ENCODE results near the gene AGAP6.
"Not testable (repeated sequence)": the region's sequence is repeated elsewhere in the genome, so short reads cannot be mapped to it uniquely, and the experiment has no call there.

DNA sequence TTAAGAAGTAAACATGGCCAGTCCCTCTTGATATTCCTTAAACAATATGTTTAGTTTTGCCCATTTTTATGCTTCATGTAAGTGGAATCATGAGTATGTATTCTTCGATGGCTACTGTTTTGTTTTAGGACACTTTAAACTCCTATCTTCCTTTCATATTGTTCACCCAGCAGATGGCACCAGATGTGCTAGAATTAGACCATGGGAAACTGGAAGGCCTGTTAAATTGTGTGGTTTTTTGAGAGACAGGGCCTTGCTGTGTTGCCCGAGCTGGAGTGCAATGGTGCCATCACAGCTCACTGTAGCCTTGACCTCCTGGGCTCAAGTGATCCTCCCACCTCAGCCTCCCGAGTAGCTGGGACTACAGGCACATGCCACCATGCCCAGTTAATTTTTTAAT, 35.1 kb upstream of the AGAP6 start:
- TF ChIP-seq CTCF (IDR thresholded peaks at IDR 0.05; ENCODE audit: low read depth, low read length, poor library complexity, severe bottlenecking); EZH2phosphoT487 (IDR thresholded peaks at IDR 0.05; ENCODE audit: borderline replicate concordance, low read length): not testable (repeated sequence)
